Measurements from ENCODE around the gene PARD3. TPM values are rescaled to one million over a fixed set of nuclear protein-coding genes. Genes with fewer than 3 reads are reported as not detected.

Gene PARD3
- total RNA-seq, 1 experiment from 2014 or later, result 46.3 TPM

DNA sequence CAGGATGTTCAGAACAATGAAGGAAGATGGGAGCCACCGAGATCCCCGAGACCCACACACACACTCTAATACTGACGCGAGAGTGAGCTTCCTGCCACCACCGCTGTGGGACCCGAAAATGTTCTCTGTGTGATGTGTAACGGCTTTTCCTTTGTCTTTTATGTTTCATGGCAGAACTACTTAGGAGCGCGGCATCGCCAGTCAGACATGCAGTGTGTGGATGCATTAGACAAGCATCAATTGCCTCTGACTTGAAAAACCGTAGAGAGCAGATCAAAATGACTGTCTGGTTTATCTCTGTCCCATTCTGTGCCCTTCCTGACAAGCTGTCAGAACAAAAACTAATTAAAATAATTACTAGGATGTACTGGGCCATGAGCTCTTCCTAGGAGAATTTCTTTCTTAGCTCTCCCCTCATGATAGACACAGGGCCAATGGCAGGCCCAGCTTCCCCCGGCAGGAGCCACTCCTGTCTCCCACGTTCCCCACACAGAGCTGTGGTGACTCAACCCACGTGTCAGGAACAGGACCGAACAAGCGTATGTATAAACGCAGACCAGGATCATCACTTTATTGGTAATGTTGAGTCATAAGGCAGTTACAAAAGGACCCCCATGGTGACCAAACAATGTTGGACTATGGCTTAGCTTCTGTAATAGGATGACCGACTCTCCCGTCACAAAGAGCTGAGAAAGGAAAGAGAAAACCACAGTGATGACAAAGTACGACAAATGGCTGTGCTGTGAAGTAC is 705.0 kb downstream of the PARD3 start (continued):
- TF ChIP-seq EZH2phosphoT487 (IDR thresholded peaks at IDR 0.05; ENCODE audit: borderline replicate concordance) (no peak), POLR2AphosphoS5 (IDR thresholded peaks at IDR 0.05; ENCODE audit: low read depth, low read length) (no peak), SP1 (IDR thresholded peaks at IDR 0.05; ENCODE audit: low read depth) (peak; percentile 62), TCF7L2 (IDR thresholded peaks at IDR 0.05; ENCODE audit: borderline replicate concordance, extremely low read depth, insufficient read depth, insufficient read length) (no peak), JUND (IDR thresholded peaks at IDR 0.05) (peak; percentile 69), SRF (IDR thresholded peaks at IDR 0.05; ENCODE audit: low read depth) (0 out of 2 replicates have a peak, but pooled peaks have one; percentile 36), YY1 (IDR thresholded peaks at IDR 0.05; ENCODE audit: extremely low read depth, insufficient replicate concordance, low read depth, low read length) (no peak), CEBPB (IDR thresholded peaks at IDR 0.05; ENCODE audit: low read depth) (peak; percentile 49; the same call in 1 of the 2 replicates)
- TF ChIP-seq, protein P1, sequence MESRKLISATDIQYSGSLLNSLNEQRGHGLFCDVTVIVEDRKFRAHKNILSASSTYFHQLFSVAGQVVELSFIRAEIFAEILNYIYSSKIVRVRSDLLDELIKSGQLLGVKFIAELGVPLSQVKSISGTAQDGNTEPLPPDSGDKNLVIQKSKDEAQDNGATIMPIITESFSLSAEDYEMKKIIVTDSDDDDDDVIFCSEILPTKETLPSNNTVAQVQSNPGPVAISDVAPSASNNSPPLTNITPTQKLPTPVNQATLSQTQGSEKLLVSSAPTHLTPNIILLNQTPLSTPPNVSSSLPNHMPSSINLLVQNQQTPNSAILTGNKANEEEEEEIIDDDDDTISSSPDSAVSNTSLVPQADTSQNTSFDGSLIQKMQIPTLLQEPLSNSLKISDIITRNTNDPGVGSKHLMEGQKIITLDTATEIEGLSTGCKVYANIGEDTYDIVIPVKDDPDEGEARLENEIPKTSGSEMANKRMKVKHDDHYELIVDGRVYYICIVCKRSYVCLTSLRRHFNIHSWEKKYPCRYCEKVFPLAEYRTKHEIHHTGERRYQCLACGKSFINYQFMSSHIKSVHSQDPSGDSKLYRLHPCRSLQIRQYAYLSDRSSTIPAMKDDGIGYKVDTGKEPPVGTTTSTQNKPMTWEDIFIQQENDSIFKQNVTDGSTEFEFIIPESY (IDR thresholded peaks at IDR 0.05; ENCODE audit: extremely low read depth, insufficient replicate concordance, low read length), result no peak
- TF ChIP-seq, protein P2, sequence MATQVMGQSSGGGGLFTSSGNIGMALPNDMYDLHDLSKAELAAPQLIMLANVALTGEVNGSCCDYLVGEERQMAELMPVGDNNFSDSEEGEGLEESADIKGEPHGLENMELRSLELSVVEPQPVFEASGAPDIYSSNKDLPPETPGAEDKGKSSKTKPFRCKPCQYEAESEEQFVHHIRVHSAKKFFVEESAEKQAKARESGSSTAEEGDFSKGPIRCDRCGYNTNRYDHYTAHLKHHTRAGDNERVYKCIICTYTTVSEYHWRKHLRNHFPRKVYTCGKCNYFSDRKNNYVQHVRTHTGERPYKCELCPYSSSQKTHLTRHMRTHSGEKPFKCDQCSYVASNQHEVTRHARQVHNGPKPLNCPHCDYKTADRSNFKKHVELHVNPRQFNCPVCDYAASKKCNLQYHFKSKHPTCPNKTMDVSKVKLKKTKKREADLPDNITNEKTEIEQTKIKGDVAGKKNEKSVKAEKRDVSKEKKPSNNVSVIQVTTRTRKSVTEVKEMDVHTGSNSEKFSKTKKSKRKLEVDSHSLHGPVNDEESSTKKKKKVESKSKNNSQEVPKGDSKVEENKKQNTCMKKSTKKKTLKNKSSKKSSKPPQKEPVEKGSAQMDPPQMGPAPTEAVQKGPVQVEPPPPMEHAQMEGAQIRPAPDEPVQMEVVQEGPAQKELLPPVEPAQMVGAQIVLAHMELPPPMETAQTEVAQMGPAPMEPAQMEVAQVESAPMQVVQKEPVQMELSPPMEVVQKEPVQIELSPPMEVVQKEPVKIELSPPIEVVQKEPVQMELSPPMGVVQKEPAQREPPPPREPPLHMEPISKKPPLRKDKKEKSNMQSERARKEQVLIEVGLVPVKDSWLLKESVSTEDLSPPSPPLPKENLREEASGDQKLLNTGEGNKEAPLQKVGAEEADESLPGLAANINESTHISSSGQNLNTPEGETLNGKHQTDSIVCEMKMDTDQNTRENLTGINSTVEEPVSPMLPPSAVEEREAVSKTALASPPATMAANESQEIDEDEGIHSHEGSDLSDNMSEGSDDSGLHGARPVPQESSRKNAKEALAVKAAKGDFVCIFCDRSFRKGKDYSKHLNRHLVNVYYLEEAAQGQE (IDR thresholded peaks at IDR 0.05; ENCODE audit: low read depth), result no peak

Measured in HCT116 (cell line).